ENCODE measurements around the gene AMPD3. TPM values are rescaled to one million over a fixed set of nuclear protein-coding genes. Genes with fewer than 3 reads are reported as not detected.
A peak's percentile ranks its signal among the peaks of the same experiment; 100 is the strongest.

The AMPD3 gene
- total and polyA plus RNA-seq, 2 donors (not counting 1 experiment from before 2014, with no cell fraction given): 40.1 to 85.5 TPM

DNA sequence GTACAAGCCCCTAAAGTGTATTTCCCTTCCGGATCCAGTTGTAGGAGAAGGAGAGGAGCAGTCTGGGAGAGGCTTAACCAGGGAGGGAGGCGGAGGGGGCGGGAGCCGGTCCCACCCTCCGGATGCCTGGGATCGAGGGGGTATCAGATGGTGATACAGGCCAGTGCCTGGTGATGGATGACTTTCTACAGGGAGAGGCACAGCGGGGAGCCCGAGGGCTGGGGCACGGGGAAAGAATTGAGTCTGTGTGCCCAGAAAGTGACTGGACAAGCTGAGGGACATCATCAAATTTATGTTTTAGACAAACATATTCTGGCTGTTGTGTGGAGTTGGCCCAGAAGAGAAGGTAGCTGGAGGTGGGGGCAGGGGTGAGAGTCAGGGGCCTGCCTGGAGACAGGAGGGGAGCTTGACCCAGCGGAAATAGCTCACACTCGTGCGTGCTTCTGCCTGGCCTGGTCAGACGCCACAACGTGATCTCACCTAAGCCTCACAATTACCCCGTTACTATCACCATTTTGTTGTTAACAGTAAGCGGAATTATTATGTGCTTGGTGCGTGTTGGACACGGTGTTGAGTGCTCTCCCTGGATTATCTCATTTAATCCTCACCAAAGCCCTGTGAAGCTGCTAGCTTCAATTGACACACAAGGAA, 42.4 kb downstream of the AMPD3 start:
- Histone ChIP-seq H3K4me1 (ENCODE audit: control insufficient read depth in 2 of 2, insufficient read depth in 2 of 2, low read length in 2 of 2) (peaks cover 5 to 6% of the 10 kb centered on the region in 2 donors), H3K27me3 (replicated peaks in 1 of 4; ENCODE audit: control extremely low read depth in 1 of 4, control insufficient read depth in 3 of 4, insufficient read depth in 4 of 4, low read length in 3 of 4) (no peaks in the 10 kb centered on the region), H4K20me1 (ENCODE audit: control insufficient read depth, insufficient read depth, low read length, poor library complexity, severe bottlenecking) (peaks cover 3% of the 10 kb centered on the region), H3K79me2 (ENCODE audit: control insufficient read depth, insufficient read depth, low read length) (peaks cover 16% of the 10 kb centered on the region), H3K4me3 (ENCODE audit: control extremely low read depth in 1 of 5, extremely low read depth in 1 of 5, insufficient read depth in 1 of 5, low read depth in 2 of 5, low read length in 4 of 5) (no peak overlapping the region), H2AFZ (ENCODE audit: insufficient read depth, low read depth, low read length, poor library complexity, severe bottlenecking) (no peak overlapping the region), H3K27ac (ENCODE audit: low read length in 2 of 2) (no peak overlapping the region), H3K36me3 (replicated peaks in 1 of 2; ENCODE audit: control extremely low read depth in 1 of 2, control insufficient read depth in 1 of 2, extremely low read depth in 1 of 2, insufficient read depth in 2 of 2, low read length in 1 of 2) (peaks cover 11 to 100% of the 10 kb centered on the region in 2 experiments), H3K4me2 (replicated peaks; ENCODE audit: low read depth, low read length, poor library complexity, severe bottlenecking) (no peak overlapping the region), H3K9ac (ENCODE audit: low read length) (no peak overlapping the region), H3K9me3 (ENCODE audit: control extremely low read depth in 1 of 3, control insufficient read depth in 2 of 3, insufficient read depth in 1 of 3, low read length in 2 of 3) (no peaks in the 10 kb centered on the region)
- no peak for DNase-seq
- intact Hi-C loops (cut with micrococcal nuclease): no loop called here
- Mint-ChIP-seq H3K27me3 (no peaks in the 10 kb centered on the region), H3K27ac (no peak overlapping the region), H3K4me3 (no peak overlapping the region), H3K9me3 (ENCODE audit: insufficient read depth) (no peaks in the 10 kb centered on the region), H3K4me1 (peaks cover 9% of the 10 kb centered on the region)
- WGBS (ENCODE audit: insufficient coverage): 97% methylated on average over 15 of the region's 18 CpGs
- ChIA-PET POLR2A (no interaction called here), CTCF (interaction anchor here (0.9 to 1.4 kb wide), 3 partner anchors 10 to 235 kb away, joined by 3 read pairs; no protein-coding TSS in a partner anchor)
- TF ChIP-seq, protein P1, sequence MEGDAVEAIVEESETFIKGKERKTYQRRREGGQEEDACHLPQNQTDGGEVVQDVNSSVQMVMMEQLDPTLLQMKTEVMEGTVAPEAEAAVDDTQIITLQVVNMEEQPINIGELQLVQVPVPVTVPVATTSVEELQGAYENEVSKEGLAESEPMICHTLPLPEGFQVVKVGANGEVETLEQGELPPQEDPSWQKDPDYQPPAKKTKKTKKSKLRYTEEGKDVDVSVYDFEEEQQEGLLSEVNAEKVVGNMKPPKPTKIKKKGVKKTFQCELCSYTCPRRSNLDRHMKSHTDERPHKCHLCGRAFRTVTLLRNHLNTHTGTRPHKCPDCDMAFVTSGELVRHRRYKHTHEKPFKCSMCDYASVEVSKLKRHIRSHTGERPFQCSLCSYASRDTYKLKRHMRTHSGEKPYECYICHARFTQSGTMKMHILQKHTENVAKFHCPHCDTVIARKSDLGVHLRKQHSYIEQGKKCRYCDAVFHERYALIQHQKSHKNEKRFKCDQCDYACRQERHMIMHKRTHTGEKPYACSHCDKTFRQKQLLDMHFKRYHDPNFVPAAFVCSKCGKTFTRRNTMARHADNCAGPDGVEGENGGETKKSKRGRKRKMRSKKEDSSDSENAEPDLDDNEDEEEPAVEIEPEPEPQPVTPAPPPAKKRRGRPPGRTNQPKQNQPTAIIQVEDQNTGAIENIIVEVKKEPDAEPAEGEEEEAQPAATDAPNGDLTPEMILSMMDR (IDR thresholded peaks at IDR 0.05): no peak
- TF ChIP-seq EZH2 (IDR thresholded peaks at IDR 0.05; ENCODE audit: borderline replicate concordance, insufficient read depth, low read depth, low read length, poor library complexity, severe bottlenecking): no peak
- no peak for ATAC-seq (ENCODE audit: low read depth)

DNA sequence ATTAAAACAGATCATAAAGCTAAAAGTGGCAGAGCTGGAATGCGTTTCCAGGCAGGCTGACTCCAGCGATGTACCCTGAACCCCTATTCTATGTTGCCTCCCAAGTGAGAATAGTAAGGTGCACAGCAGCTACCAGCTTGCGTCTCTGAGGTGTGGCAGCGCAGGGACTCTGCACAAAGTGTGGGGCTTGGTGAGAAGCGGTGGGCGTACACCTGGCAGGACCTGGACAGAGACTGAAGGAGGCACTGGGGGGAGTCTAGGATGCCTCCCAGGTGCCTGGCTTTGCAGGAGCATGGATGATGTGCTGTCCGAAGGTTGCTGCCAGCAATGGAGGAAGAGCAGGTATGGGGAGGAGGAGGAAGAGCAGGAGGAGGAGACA, 42.9 kb downstream of the AMPD3 start:
- no peaks in the 10 kb centered on the region for H4K20me1 ChIP-seq (ENCODE audit: control insufficient read depth, insufficient read depth, low read length, poor library complexity, severe bottlenecking)
- Mint-ChIP-seq H3K27ac (peak overlapping the region; percentile 73), H3K27me3 (no peaks in the 10 kb centered on the region), H3K9me3 (ENCODE audit: insufficient read depth) (no peaks in the 10 kb centered on the region), H3K4me3 (no peak overlapping the region), H3K4me1 (peaks cover 14% of the 10 kb centered on the region)
- WGBS (ENCODE audit: insufficient coverage): 97% methylated on average over 6 of the region's 7 CpGs
- no peak overlapping the region for H2AFZ ChIP-seq (ENCODE audit: insufficient read depth, low read depth, low read length, poor library complexity, severe bottlenecking)
- TF ChIP-seq EZH2 (IDR thresholded peaks at IDR 0.05; ENCODE audit: borderline replicate concordance, insufficient read depth, low read depth, low read length, poor library complexity, severe bottlenecking): no peak
- TF ChIP-seq, protein P1 (IDR thresholded peaks at IDR 0.05): no peak
- no peaks in the 10 kb centered on the region for H3K9me3 ChIP-seq (ENCODE audit: control extremely low read depth in 1 of 3, control insufficient read depth in 2 of 3, insufficient read depth in 1 of 3, low read length in 2 of 3)
- no peak overlapping the region for H3K4me2 ChIP-seq (replicated peaks; ENCODE audit: low read depth, low read length, poor library complexity, severe bottlenecking)
- ATAC-seq (ENCODE audit: low read depth) (no peak), DNase-seq (no peak)
- no peaks in the 10 kb centered on the region for H3K27me3 ChIP-seq (replicated peaks in 1 of 4; ENCODE audit: control extremely low read depth in 1 of 4, control insufficient read depth in 3 of 4, insufficient read depth in 4 of 4, low read length in 3 of 4)
- no peak overlapping the region for H3K27ac ChIP-seq (ENCODE audit: low read length in 2 of 2)
- ChIA-PET CTCF (interaction anchor here (1.4 kb wide), 1 partner anchor 82 kb away, joined by 3 read pairs; no protein-coding TSS in a partner anchor), POLR2A (no interaction called here)
- no peak overlapping the region for H3K9ac ChIP-seq (ENCODE audit: low read length)
- H3K4me1 ChIP-seq (ENCODE audit: control insufficient read depth in 2 of 2, insufficient read depth in 2 of 2, low read length in 2 of 2): peaks cover 10 to 11% of the 10 kb centered on the region in 2 donors
- H3K36me3 ChIP-seq (replicated peaks in 1 of 2; ENCODE audit: control extremely low read depth in 1 of 2, control insufficient read depth in 1 of 2, extremely low read depth in 1 of 2, insufficient read depth in 2 of 2, low read length in 1 of 2): peaks cover 11 to 99% of the 10 kb centered on the region in 2 experiments
- intact Hi-C loops (cut with micrococcal nuclease): no loop called here
- no peak overlapping the region for H3K4me3 ChIP-seq (ENCODE audit: control extremely low read depth in 1 of 5, extremely low read depth in 1 of 5, insufficient read depth in 1 of 5, low read depth in 2 of 5, low read length in 4 of 5)
- peaks cover 12% of the 10 kb centered on the region for H3K79me2 ChIP-seq (ENCODE audit: control insufficient read depth, insufficient read depth, low read length)
